Esophagus squamous epithelium (tissue), 5 donors: ENCODE measurements around the gene CLTC. TPM values are rescaled to one million over a fixed set of nuclear protein-coding genes. Genes with fewer than 3 reads are reported as not detected.

Experiments
- DNase-seq: peaks from one replicate; lab custom pipeline; 2025; lab: John Stamatoyannopoulos, UW
- H3K27ac ChIP-seq, 4 donors: fragments of 200-600 bp; sonication (generic); one replicate each; pipeline ENCODE4 v1.5.1; 2016 to 2019; ENCODE audit warnings: mild to moderate bottlenecking in 1 of 4
- H3K27me3 ChIP-seq, 4 donors: fragments of 200-600 bp; sonication (generic); 1 replicate in 3 of 4; 2 replicates in 1 of 4; pipeline versions ENCODE4 v1.5.1 to v1.6.0; 2017 to 2021; ENCODE audit warnings: antibody characterized with exemption in 1 of 4
- H3K36me3 ChIP-seq, 3 donors: fragments of 200-600 bp; sonication (generic); one replicate each; pipeline ENCODE4 v1.5.1; 2016 to 2019
- H3K4me1 ChIP-seq, 3 donors: fragments of 200-600 bp; sonication (generic); one replicate each; pipeline ENCODE4 v1.5.1; 2017 to 2019
- H3K4me3 ChIP-seq, 4 donors: fragments of 200-600 bp; sonication (generic); 1 replicate in 3 of 4; 2 replicates in 1 of 4; pipeline ENCODE4 v1.5.1; 2016 to 2019; ENCODE audit warnings: mild to moderate bottlenecking in 2 of 4, moderate library complexity in 1 of 4
- H3K9me3 ChIP-seq, 3 donors: fragments of 200-600 bp; sonication (generic); one replicate each; pipeline ENCODE4 v1.5.1; 2016 to 2019
- POLR2A ChIP-seq, 4 donors: fragments of 450-650 bp; IDR thresholded peaks; one replicate each; pipeline ENCODE4 v1.6.1; 2017; ENCODE audit warnings: antibody characterized with exemption in 4 of 4, mild to moderate bottlenecking in 4 of 4, moderate library complexity in 3 of 4
- WGBS, 2 donors: methylation state at CpG; one replicate each; pipeline ENCODE4 v1.1.5; 2018; 5-methylcytosine and 5-hydroxymethylcytosine counted together
- intact Hi-C: fragments of 100-400 bp; cut with DNase I; formaldehyde crosslinking; loops from one replicate; pipeline ENCODE4 v1.15.0; 2022
- total RNA-seq, 4 donors: library from RNA; depleted of rRNA; stranded (reverse); fragments of >200 nt; gene quantifications; one replicate each; pipeline ENCODE4 v1.1.0, GENCODE V29; 2016
- TF ChIP-seq, protein P1 (sequence below), 6 experiments: fragments of 450-650 bp in 4 of 6; fragments of 200-600 bp in 2 of 6; sonication (generic) in 2 of 6; IDR thresholded peaks; one replicate each; pipeline ENCODE4 v1.5.1; 2016 to 2019; ENCODE audit warnings: antibody characterized with exemption in 6 of 6, mild to moderate bottlenecking in 4 of 6, moderate library complexity in 4 of 6
- donor health status: DM: yes; HTN: yes; CAD: no.

CLTC gene
- total RNA-seq, 4 donors from 2014 or later = 135 to 236 (median 201) TPM

DNA sequence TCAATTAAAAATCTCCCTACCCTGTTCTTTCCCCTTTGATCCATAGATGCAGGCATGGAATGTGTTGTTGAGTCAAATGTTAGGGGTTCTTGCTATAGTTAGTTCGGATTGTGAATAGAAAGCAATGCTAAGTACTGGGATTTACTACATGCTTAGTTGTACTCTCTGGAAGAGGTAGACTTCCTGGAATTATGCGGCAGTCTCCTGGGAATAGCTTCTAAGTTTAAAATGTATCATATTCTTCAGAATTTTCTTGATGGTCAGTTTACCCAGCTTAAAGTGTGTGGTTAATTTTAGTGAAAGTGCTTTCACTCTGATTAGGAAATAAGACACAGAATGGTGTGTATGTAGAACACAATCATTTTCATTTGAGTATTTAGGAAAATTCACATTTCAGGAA, 3.5 kb downstream of the CLTC start:
- no peaks in the 10 kb centered on the region for H3K9me3 ChIP-seq
- H3K4me1 ChIP-seq = peaks cover 26 to 80% (median 39%) of the 10 kb centered on the region in 3 donors
- no peaks in the 10 kb centered on the region for H3K27me3 ChIP-seq
- H3K4me3 ChIP-seq = peak overlapping the region in 1 of 4 donors; percentile 92
- peak overlapping the region in 1 of 4 donors; percentile 21 for H3K27ac ChIP-seq
- WGBS, 2 donors = 27 to 74% methylated on average over 2 of the region's 2 CpGs
- no peaks in the 10 kb centered on the region for H3K36me3 ChIP-seq
- intact Hi-C loops = no loop called here
- TF ChIP-seq, protein P1, sequence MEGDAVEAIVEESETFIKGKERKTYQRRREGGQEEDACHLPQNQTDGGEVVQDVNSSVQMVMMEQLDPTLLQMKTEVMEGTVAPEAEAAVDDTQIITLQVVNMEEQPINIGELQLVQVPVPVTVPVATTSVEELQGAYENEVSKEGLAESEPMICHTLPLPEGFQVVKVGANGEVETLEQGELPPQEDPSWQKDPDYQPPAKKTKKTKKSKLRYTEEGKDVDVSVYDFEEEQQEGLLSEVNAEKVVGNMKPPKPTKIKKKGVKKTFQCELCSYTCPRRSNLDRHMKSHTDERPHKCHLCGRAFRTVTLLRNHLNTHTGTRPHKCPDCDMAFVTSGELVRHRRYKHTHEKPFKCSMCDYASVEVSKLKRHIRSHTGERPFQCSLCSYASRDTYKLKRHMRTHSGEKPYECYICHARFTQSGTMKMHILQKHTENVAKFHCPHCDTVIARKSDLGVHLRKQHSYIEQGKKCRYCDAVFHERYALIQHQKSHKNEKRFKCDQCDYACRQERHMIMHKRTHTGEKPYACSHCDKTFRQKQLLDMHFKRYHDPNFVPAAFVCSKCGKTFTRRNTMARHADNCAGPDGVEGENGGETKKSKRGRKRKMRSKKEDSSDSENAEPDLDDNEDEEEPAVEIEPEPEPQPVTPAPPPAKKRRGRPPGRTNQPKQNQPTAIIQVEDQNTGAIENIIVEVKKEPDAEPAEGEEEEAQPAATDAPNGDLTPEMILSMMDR (IDR thresholded peaks at IDR 0.05) = no peak
- no peak for TF ChIP-seq POLR2A (IDR thresholded peaks at IDR 0.05)
- DNase-seq = no peak

DNA sequence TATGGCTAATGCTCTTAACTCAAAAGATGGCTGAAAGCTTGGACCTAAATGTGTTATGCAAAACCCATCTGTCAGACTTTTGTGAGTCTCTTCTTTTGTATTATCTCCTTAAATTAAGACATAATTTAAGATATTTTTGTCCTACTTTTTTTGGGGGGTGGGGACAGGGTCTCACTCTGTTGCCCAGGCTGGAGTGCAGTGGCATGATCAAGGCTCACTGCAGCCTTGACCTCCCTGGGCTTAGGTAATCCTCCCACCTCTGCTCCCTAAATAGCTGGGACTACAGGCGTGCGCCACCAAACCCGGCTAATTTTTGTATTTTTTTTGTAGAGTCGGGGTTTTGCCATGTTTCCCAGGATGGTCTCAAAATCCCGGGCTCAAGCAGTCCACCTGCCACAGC, 7.1 kb downstream of the CLTC start:
- no peaks in the 10 kb centered on the region for H3K27me3 ChIP-seq
- DNase-seq = no peak
- peaks cover 0 to 6% (median 0%) of the 10 kb centered on the region in 3 donors for H3K36me3 ChIP-seq
- peaks cover 21 to 96% (median 42%) of the 10 kb centered on the region in 3 donors for H3K4me1 ChIP-seq
- no peaks in the 10 kb centered on the region for H3K9me3 ChIP-seq
- intact Hi-C loops = no loop called here
- TF ChIP-seq, protein P1 (IDR thresholded peaks at IDR 0.05) = no peak
- TF ChIP-seq POLR2A (IDR thresholded peaks at IDR 0.05) = no peak
- WGBS, 2 donors = 94 to 95% methylated on average over 5 of the region's 5 CpGs
- H3K4me3 ChIP-seq = no peak overlapping the region
- peak overlapping the region in 1 of 4 donors; percentile 49 for H3K27ac ChIP-seq

DNA sequence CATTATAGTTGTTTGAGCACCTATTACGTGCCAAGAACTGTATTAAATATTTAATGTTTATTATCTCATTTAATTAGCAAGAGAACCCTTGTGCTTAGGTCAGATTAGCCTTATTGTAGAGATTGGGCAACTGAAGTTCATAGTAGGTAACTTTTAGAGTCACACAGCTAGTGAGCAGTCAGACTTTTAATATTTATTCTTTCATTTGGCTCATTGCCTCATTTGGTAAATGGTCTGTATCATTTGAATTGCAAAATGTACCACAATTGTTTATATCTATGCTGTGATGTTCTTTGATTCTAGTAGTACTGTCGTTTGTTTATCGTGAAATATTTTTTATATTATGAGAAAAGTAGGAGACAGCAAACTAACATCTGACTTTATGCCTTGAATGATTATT, 7.6 kb downstream of the CLTC start:
- intact Hi-C loops = no loop called here
- no peak overlapping the region for H3K4me3 ChIP-seq
- no peaks in the 10 kb centered on the region for H3K27me3 ChIP-seq
- DNase-seq = no peak
- H3K4me1 ChIP-seq = peaks cover 19 to 91% (median 37%) of the 10 kb centered on the region in 3 donors
- 46 to 51% methylated on average over 3 of the region's 3 CpGs for WGBS, 2 donors
- H3K9me3 ChIP-seq = no peaks in the 10 kb centered on the region
- peaks cover 0 to 6% (median 0%) of the 10 kb centered on the region in 3 donors for H3K36me3 ChIP-seq
- no peak for TF ChIP-seq POLR2A (IDR thresholded peaks at IDR 0.05)
- TF ChIP-seq, protein P1 (IDR thresholded peaks at IDR 0.05) = no peak
- peak overlapping the region in 2 of 4 donors; percentile 27 to 49 for H3K27ac ChIP-seq

DNA sequence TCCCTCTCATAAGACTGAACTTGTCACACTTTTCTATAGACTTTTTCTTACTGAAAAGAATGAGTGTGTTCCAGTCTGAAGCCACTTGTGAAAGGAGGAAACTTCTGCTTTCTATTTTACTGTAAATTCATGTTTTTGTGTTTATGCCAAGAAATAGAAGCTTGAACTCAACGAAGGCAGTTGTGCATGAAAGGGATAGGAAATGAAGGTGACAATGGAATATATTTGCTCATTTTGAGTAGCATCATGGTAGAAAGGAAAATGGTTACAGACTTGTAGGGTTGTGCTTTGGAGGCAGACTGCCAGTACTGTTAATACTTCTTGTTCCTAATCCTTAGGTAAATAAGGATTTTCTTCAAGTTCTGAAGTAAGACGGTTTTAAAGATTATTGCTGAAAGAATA, 8.1 kb downstream of the CLTC start:
- Histone ChIP-seq H3K4me3 (peak overlapping the region in 1 of 4 donors; percentile 18), H3K36me3 (peaks cover 0 to 6% (median 0%) of the 10 kb centered on the region in 3 donors), H3K27ac (peak overlapping the region in 3 of 4 donors; percentile 27 to 49 (median 36)), H3K4me1 (peaks cover 19 to 87% (median 32%) of the 10 kb centered on the region in 3 donors), H3K27me3 (no peaks in the 10 kb centered on the region), H3K9me3 (no peaks in the 10 kb centered on the region)
- intact Hi-C loops = no loop called here
- DNase-seq = no peak
- no peak for TF ChIP-seq POLR2A (IDR thresholded peaks at IDR 0.05)
- TF ChIP-seq, protein P1 (IDR thresholded peaks at IDR 0.05) = no peak
- WGBS, 2 donors = 7 to 16% methylated on average over 2 of the region's 2 CpGs

DNA sequence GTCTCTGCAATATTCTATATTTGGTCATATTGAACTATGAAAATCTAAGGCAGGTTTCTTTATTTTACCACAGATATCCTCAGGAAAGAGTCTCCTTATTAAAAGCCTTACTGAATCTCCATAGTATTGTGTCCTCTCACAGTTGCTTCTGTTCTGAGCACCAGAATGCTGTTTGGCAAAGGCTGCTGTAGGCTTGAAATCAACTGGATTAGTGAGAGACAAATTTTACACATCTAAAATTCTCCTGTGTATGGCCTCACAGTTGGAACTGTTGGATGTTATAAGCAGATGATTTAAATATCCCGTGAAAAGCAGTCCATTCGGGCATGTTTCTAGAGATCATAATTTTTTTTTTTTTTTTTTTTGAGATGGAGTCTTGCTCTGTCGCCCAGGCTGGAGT, 9.5 kb downstream of the CLTC start:
- H3K36me3 ChIP-seq = peaks cover 0 to 6% (median 0%) of the 10 kb centered on the region in 3 donors
- peak overlapping the region in 2 of 4 donors; percentile 37 to 49 for H3K27ac ChIP-seq
- H3K4me1 ChIP-seq = peaks cover 17 to 87% (median 34%) of the 10 kb centered on the region in 3 donors
- TF ChIP-seq, protein P1 (IDR thresholded peaks at IDR 0.05) = no peak
- no peak for TF ChIP-seq POLR2A (IDR thresholded peaks at IDR 0.05)
- no peaks in the 10 kb centered on the region for H3K9me3 ChIP-seq
- intact Hi-C loops = no loop called here
- no peak for DNase-seq
- no peaks in the 10 kb centered on the region for H3K27me3 ChIP-seq
- H3K4me3 ChIP-seq = no peak overlapping the region
- WGBS, 2 donors = 56 to 87% methylated on average over 2 to 3 of the region's 3 CpGs
